HepG2 (cell line): Measurements from ENCODE around the gene DHX8. TPM values are rescaled to one million over a fixed set of nuclear protein-coding genes. Genes with fewer than 3 reads are reported as not detected.
A peak's percentile ranks its signal among the peaks of the same experiment; 100 is the strongest.

ENCODE experiments used
- DMAP1 ChIP-seq: IDR thresholded peaks from 2 replicates; pipeline ENCODE4 v1.6.1; 2016
- ETV6 ChIP-seq: sonication (generic); formaldehyde crosslinking; conservative IDR thresholded peaks from 2 replicates; pipeline ENCODE4 v1.4.0; 2020; ENCODE audit warnings: missing genetic modification reagents
- KLF16 ChIP-seq, 2 experiments: sonication (generic) in 1 of 2; formaldehyde crosslinking in 1 of 2; IDR thresholded peaks; 2 replicates each; pipeline versions ENCODE4 v1.6.1 to v1.8.0; 2016 to 2023; ENCODE audit warnings: missing genetic modification reagents in 2 of 2, missing compliant biosample characterization in 1 of 2
- MBD4 ChIP-seq: IDR thresholded peaks from 2 replicates; pipeline ENCODE4 v1.6.1; 2012; ENCODE audit warnings: low read length, inconsistent platforms, borderline replicate concordance
- MTERF4 ChIP-seq: sonication (generic); formaldehyde crosslinking; IDR thresholded peaks from 2 replicates; pipeline ENCODE4 v1.8.0; 2023; ENCODE audit warnings: mild to moderate bottlenecking, missing genetic modification reagents
- NCOA2 ChIP-seq: sonication (generic); formaldehyde crosslinking; IDR thresholded peaks from 2 replicates; pipeline ENCODE4 v1.8.0; 2022; ENCODE audit warnings: inconsistent platforms
- SKI ChIP-seq: fragments of 450-650 bp; IDR thresholded peaks from one replicate; pipeline ENCODE4 v1.6.1; 2018; ENCODE audit warnings: mild to moderate bottlenecking; ENCODE audit not compliant: partially characterized antibody
- SYNCRIP ChIP-seq: fragments of 200-400 bp; formaldehyde crosslinking; IDR thresholded peaks from 2 replicates; pipeline ENCODE4 v1.6.1; 2018; ENCODE audit warnings: mild to moderate bottlenecking, low read depth, low read length; ENCODE audit not compliant: insufficient read depth
- TBP ChIP-seq: sonication (generic); formaldehyde crosslinking; IDR thresholded peaks from 2 replicates; pipeline ENCODE4 v1.5.0; 2020; ENCODE audit warnings: missing genetic modification reagents
- THYN1 ChIP-seq: sonication (generic); formaldehyde crosslinking; IDR thresholded peaks from 2 replicates; pipeline ENCODE4 v1.8.1; 2023; ENCODE audit warnings: low read depth, mild to moderate bottlenecking, moderate library complexity, missing genetic modification reagents, borderline replicate concordance
- ZBTB7B ChIP-seq: sonication (generic); formaldehyde crosslinking; IDR thresholded peaks from 2 replicates; pipeline ENCODE4 v1.4.0; 2020; ENCODE audit warnings: missing genetic modification reagents
- ZNF12 ChIP-seq: sonication (generic); formaldehyde crosslinking; IDR thresholded peaks from 2 replicates; pipeline ENCODE4 v1.5.0; 2020; ENCODE audit warnings: missing genetic modification reagents
- ZNF234 ChIP-seq: sonication (generic); formaldehyde crosslinking; conservative IDR thresholded peaks from 2 replicates; pipeline ENCODE4 v1.5.1; 2020; ENCODE audit warnings: mild to moderate bottlenecking, missing genetic modification reagents
- ZNF468 ChIP-seq: sonication (generic); formaldehyde crosslinking; IDR thresholded peaks from 2 replicates; pipeline ENCODE4 v1.8.0; 2022; ENCODE audit warnings: mild to moderate bottlenecking, moderate library complexity, missing genetic modification reagents
- ZSCAN9 ChIP-seq: IDR thresholded peaks from 2 replicates; pipeline ENCODE4 v1.6.1; 2016; ENCODE audit warnings: borderline replicate concordance
- polyA plus RNA-seq, 8 experiments: library from polyadenylated mRNA; depleted of rRNA in 3 of 8; stranded (reverse) in 7 of 8; unstranded in 1 of 8; fragments of >200 nt; fragmentation: Illumina TruSeq in 4 of 8; extraction: Trizol in 4 of 8; gene quantifications; 2 replicates each; pipeline versions ENCODE4 v1.2.1 to v1.2.3, GENCODE V29; 2011 to 2016; ENCODE audit warnings: low read depth in 4 of 8, missing spikeins in 1 of 8, mixed read lengths in 1 of 8; ENCODE audit not compliant: insufficient read depth in 1 of 8
- total RNA-seq, 5 experiments: library from RNA; depleted of rRNA; stranded (reverse); fragments of >200 nt; fragmentation: Illumina TruSeq; extraction: Trizol; gene quantifications; 2 replicates each; pipeline ENCODE4 v1.2.3, GENCODE V29; 2016; ENCODE audit warnings: low read depth in 1 of 5
- TF ChIP-seq, protein P1 (sequence below): sonication (generic); formaldehyde crosslinking; IDR thresholded peaks from 2 replicates; pipeline ENCODE4 v1.4.0; 2020; ENCODE audit warnings: mild to moderate bottlenecking, low read depth, missing genetic modification reagents
- TF ChIP-seq, protein P2 (sequence below): fragments of 450-650 bp; IDR thresholded peaks from 2 replicates; pipeline ENCODE4 v1.6.1; 2017
- TF ChIP-seq, protein P3 (sequence below): sonication (generic); formaldehyde crosslinking; IDR thresholded peaks from 2 replicates; pipeline ENCODE4 v1.5.0; 2020; ENCODE audit warnings: mild to moderate bottlenecking, missing genetic modification reagents, borderline replicate concordance

DHX8 gene
- total and polyA plus RNA-seq, 2 of the 13 experiments (the other 11 are each of a cell fraction or from before 2014, with no cell fraction given) = 24.8 to 48.9 TPM

- no peak for TF ChIP-seq TBP
- peak; percentile 73 for TF ChIP-seq NCOA2 (CRISPR knock-in tag)
- TF ChIP-seq ZNF234 (CRISPR knock-in tag) = no peak
- TF ChIP-seq ETV6 (CRISPR knock-in tag) = 0 out of 2 replicates have a peak, but pooled peaks have one; percentile 37
- no peak for TF ChIP-seq THYN1 (CRISPR knock-in tag)
- TF ChIP-seq SYNCRIP = no peak
- TF ChIP-seq, protein P1, sequence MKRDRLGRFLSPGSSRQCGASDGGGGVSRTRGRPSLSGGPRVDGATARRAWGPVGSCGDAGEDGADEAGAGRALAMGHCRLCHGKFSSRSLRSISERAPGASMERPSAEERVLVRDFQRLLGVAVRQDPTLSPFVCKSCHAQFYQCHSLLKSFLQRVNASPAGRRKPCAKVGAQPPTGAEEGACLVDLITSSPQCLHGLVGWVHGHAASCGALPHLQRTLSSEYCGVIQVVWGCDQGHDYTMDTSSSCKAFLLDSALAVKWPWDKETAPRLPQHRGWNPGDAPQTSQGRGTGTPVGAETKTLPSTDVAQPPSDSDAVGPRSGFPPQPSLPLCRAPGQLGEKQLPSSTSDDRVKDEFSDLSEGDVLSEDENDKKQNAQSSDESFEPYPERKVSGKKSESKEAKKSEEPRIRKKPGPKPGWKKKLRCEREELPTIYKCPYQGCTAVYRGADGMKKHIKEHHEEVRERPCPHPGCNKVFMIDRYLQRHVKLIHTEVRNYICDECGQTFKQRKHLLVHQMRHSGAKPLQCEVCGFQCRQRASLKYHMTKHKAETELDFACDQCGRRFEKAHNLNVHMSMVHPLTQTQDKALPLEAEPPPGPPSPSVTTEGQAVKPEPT (CRISPR knock-in tag) = no peak
- peak; percentile 88 for TF ChIP-seq ZBTB7B (CRISPR knock-in tag)
- TF ChIP-seq DMAP1 (CRISPR knock-in tag) = no peak
- TF ChIP-seq MTERF4 = no peak
- TF ChIP-seq, protein P2, sequence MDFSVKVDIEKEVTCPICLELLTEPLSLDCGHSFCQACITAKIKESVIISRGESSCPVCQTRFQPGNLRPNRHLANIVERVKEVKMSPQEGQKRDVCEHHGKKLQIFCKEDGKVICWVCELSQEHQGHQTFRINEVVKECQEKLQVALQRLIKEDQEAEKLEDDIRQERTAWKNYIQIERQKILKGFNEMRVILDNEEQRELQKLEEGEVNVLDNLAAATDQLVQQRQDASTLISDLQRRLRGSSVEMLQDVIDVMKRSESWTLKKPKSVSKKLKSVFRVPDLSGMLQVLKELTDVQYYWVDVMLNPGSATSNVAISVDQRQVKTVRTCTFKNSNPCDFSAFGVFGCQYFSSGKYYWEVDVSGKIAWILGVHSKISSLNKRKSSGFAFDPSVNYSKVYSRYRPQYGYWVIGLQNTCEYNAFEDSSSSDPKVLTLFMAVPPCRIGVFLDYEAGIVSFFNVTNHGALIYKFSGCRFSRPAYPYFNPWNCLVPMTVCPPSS = no peak
- TF ChIP-seq ZNF12 (CRISPR knock-in tag) = no peak
- TF ChIP-seq ZSCAN9 = 0 out of 2 replicates have a peak, but pooled peaks have one; percentile 44
- TF ChIP-seq KLF16 (CRISPR knock-in tag; IDR thresholded peaks at IDR 0.05) = 0 out of 4 replicates have a peak, but pooled peaks of 1 of the 2 experiments have one; percentile 51
- TF ChIP-seq, protein P3, sequence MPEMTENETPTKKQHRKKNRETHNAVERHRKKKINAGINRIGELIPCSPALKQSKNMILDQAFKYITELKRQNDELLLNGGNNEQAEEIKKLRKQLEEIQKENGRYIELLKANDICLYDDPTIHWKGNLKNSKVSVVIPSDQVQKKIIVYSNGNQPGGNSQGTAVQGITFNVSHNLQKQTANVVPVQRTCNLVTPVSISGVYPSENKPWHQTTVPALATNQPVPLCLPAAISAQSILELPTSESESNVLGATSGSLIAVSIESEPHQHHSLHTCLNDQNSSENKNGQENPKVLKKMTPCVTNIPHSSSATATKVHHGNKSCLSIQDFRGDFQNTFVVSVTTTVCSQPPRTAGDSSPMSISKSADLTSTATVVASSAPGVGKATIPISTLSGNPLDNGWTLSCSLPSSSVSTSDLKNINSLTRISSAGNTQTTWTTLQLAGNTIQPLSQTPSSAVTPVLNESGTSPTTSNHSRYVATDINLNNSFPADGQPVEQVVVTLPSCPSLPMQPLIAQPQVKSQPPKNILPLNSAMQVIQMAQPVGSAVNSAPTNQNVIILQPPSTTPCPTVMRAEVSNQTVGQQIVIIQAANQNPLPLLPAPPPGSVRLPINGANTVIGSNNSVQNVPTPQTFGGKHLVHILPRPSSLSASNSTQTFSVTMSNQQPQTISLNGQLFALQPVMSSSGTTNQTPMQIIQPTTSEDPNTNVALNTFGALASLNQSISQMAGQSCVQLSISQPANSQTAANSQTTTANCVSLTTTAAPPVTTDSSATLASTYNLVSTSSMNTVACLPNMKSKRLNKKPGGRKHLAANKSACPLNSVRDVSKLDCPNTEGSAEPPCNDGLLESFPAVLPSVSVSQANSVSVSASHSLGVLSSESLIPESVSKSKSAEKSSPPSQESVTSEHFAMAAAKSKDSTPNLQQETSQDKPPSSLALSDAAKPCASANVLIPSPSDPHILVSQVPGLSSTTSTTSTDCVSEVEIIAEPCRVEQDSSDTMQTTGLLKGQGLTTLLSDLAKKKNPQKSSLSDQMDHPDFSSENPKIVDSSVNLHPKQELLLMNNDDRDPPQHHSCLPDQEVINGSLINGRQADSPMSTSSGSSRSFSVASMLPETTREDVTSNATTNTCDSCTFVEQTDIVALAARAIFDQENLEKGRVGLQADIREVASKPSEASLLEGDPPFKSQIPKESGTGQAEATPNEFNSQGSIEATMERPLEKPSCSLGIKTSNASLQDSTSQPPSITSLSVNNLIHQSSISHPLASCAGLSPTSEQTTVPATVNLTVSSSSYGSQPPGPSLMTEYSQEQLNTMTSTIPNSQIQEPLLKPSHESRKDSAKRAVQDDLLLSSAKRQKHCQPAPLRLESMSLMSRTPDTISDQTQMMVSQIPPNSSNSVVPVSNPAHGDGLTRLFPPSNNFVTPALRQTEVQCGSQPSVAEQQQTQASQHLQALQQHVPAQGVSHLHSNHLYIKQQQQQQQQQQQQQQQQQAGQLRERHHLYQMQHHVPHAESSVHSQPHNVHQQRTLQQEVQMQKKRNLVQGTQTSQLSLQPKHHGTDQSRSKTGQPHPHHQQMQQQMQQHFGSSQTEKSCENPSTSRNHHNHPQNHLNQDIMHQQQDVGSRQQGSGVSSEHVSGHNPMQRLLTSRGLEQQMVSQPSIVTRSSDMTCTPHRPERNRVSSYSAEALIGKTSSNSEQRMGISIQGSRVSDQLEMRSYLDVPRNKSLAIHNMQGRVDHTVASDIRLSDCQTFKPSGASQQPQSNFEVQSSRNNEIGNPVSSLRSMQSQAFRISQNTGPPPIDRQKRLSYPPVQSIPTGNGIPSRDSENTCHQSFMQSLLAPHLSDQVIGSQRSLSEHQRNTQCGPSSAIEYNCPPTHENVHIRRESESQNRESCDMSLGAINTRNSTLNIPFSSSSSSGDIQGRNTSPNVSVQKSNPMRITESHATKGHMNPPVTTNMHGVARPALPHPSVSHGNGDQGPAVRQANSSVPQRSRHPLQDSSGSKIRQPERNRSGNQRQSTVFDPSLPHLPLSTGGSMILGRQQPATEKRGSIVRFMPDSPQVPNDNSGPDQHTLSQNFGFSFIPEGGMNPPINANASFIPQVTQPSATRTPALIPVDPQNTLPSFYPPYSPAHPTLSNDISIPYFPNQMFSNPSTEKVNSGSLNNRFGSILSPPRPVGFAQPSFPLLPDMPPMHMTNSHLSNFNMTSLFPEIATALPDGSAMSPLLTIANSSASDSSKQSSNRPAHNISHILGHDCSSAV (CRISPR knock-in tag) = no peak
- TF ChIP-seq ZNF468 = no peak
- TF ChIP-seq MBD4 = no peak
- peak; percentile 6 for TF ChIP-seq SKI
These were observed 90.0 kb downstream of the DHX8 start (continued) for GRCh38 chr17:43573579-43574321.
